Measurements from ENCODE around the gene SSC5D.

The SSC5D gene

GRCh38 chr19:55471266-55471665 is 17.0 kb upstream of the SSC5D start:
- no peak for DNase-seq (ENCODE audit: extremely low spot score)
- ChIA-PET POLR2A (no interaction called here), CTCF (interaction anchor here (1.0 to 1.1 kb wide), 2 partner anchors 32 to 161 kb away, joined by 3 to 6 read pairs; no protein-coding TSS in a partner anchor)
- TF ChIP-seq CTCF (IDR thresholded peaks at IDR 0.05; ENCODE audit: control extremely low read depth, extremely low read depth, low read depth, missing control alignments): no peak

GRCh38 chr19:55472463-55472862 is 15.8 kb upstream of the SSC5D start:
- ChIA-PET POLR2A (no interaction called here), CTCF (no interaction called here)
- no peak for DNase-seq (ENCODE audit: extremely low spot score)
- no peak for TF ChIP-seq CTCF (IDR thresholded peaks at IDR 0.05; ENCODE audit: control extremely low read depth, extremely low read depth, low read depth, missing control alignments)

- DNase-seq (ENCODE audit: extremely low spot score): no peak
- POLR2A ChIA-PET: no interaction called here
- TF ChIP-seq CTCF (IDR thresholded peaks at IDR 0.05; ENCODE audit: control extremely low read depth, extremely low read depth, low read depth, missing control alignments): no peak
- CTCF ChIA-PET: interaction anchor here (0.7 to 5.2 kb wide), 3 partner anchors 10 to 160 kb away, joined by 3 to 41 read pairs (median 3); no protein-coding TSS in a partner anchor
Measured at GRCh38 chr19:55473225-55474012, 14.8 kb upstream of the SSC5D start.

- TF ChIP-seq CTCF (IDR thresholded peaks at IDR 0.05; ENCODE audit: control extremely low read depth, extremely low read depth, low read depth, missing control alignments): no peak
- CTCF ChIA-PET: interaction anchor here (1.0 to 5.2 kb wide), 5 partner anchors 8 to 156 kb away, joined by 3 to 41 read pairs (median 4); no protein-coding TSS in a partner anchor
- DNase-seq (ENCODE audit: extremely low spot score): no peak
- POLR2A ChIA-PET: no interaction called here
Measured at GRCh38 chr19:55474269-55475265, 13.7 kb upstream of the SSC5D start.

- ChIA-PET POLR2A (interaction anchor here (0.5 to 1.4 kb wide), 7 partner anchors 15 to 359 kb away, joined by 3 to 5 read pairs (median 3); partner anchors contain the start of genes ISOC2, PPP1R12C and ZNF784), CTCF (interaction anchor here (0.9 to 5.2 kb wide), 7 partner anchors 9 to 156 kb away, joined by 3 to 41 read pairs (median 4); partner anchors contain the start of genes KMT5C and NAT14)
- DNase-seq (ENCODE audit: extremely low spot score): peak; percentile 98
- no peak for TF ChIP-seq CTCF (IDR thresholded peaks at IDR 0.05; ENCODE audit: control extremely low read depth, extremely low read depth, low read depth, missing control alignments)
Measured at GRCh38 chr19:55476100-55476775, 12.0 kb upstream of the SSC5D start, which contains the start of gene ZNF628. Gene ZNF628 (plus strand): TSS chr19:55476617. CDS start chr19:55479911, 3,294 bp downstream.
